Left forelimb (tissue), 1 donor: ENCODE data around the gene XYLT1.

Source experiments
- DNase-seq: peaks from one replicate; pipeline ENCODE4 v3.0.0-alpha.2; 2018; ENCODE audit warnings: low spot score

Gene XYLT1

DNA sequence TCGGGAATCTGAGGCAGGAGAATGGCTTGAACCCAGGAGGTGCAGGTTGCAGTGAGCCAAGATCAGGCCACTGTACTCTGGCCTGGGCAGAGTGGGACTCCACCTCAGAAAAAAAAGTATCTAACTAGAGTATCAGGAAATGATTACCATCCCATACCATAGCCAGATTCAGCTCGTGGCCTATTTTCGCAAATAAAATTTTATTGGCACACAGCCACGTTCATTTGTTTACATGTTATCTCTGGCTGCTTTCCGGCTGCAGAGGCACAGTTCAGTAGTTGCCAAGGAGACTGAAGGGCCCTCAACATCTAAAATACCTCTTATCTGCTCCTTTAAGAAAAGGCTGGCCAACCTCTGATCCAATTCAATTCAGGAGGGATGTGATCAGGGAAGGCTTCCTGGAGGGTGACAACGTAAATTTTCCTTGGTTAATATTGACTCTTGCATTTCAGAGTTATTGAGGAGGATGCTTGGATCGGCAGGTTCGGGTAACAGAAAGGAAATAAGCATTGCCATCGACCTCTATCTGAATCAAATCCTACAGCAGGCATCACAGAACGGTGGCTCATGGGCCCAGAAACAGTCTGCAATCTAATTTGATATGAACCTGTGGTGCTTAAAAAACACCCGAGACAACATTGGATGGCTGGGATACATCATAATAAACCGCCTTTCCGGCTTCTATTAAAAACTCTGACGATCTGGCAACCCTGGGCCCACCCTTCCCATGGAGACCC lies 73.8 kb downstream of the XYLT1 start:
- no peak for DNase-seq

DNA sequence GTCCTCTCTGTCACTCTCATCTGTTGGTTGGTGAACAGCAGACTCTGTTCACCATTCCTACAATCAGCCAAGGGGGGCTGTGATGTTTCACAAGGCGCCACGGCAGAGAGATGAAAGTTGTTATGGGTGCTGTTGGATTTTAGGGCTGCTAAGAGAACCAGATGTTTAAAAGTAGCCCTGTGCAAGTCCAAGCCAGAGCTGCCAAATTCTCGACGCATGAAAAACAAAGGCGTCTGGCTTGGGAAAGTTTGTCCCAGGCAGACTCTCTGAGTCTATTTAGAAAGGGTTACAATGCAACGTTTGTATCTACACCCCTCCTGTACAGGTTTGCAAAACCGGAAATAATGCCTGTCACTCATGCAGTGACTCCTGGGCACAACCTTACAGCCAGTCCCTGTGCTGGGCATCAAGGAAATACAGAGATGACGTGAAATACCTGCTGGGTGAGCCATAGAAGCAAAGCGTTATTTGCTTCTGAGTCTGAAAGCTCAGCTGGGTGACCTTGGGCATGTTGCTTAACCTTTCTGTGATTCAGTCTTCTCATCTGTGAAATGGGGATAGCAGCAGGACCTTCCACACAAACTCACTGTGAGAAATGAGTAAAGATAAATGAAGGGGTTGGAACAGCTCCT lies 74.8 kb downstream of the XYLT1 start:
- no peak for DNase-seq

DNA sequence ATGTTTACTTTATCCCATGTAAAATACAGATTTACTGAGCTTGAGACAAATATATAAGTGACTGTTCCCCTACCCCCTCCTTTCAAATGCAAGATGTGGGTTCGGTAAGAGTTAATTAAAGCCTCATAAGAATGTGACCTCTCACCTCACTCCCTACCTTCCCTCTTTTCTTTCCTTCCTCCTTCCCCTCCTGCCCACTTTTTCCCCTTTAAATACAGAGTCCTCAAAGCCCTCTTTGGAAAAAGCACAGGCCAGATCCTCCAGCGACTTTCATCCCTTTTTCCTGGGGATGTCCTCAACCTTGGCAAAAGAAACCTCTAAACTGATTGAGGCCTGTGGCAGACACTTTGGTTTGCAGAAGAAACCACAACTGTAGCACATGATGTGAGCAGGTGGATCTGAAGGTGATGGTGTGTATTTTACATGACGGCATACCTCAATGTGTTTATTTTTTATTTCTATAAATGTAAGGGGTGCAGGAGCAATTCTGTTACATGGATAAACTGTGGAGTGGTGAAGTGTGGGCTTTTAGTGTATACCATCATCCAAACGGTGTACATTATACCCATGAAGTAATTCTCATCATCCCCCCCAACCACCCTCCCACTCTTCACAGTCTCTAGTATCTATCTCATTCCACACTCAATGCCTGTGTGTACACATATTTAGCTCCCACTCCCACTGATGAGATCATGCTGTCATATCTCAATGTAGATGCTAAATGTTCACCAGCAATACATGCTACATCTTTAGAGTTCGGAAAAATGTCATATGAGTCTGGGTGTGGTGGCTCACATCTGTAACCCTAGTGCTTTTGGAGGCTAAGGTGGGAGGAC lies 77.7 kb downstream of the XYLT1 start:
- DNase-seq: no peak

- DNase-seq: no peak
These were observed 78.5 kb downstream of the XYLT1 start for GRCh38 chr16:17392127-17392856.

- no peak for DNase-seq
These were observed 79.0 kb downstream of the XYLT1 start for GRCh38 chr16:17391715-17392114.

GRCh38 chr16:17389384-17389783 lies 81.4 kb downstream of the XYLT1 start:
- no peak for DNase-seq

- no peak for DNase-seq
These were observed 83.5 kb downstream of the XYLT1 start for GRCh38 chr16:17387256-17387655.

DNA sequence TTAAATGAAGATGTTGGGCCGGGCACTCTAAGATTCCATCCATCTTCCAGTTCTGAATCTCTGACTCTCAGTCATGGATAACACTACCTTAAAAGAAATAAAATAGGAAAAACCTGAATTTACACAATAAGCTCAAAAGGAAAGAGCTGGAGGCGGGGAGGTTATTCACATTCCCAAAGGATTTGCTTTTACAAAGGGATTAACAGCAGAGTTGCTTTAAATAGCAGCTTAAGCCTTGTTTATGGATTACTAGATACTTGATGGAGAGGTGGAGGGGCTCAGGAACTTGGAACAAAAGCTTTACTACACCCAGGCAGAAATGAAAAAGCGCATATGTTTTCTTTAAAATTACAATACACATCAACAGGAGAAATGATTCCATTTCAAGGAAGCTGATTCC lies 84.5 kb downstream of the XYLT1 start:
- DNase-seq: no peak

GRCh38 chr16:17384471-17384870 lies 86.3 kb downstream of the XYLT1 start:
- no peak for DNase-seq

- DNase-seq: no peak
These were observed 87.6 kb downstream of the XYLT1 start for GRCh38 chr16:17382949-17383863.

DNA sequence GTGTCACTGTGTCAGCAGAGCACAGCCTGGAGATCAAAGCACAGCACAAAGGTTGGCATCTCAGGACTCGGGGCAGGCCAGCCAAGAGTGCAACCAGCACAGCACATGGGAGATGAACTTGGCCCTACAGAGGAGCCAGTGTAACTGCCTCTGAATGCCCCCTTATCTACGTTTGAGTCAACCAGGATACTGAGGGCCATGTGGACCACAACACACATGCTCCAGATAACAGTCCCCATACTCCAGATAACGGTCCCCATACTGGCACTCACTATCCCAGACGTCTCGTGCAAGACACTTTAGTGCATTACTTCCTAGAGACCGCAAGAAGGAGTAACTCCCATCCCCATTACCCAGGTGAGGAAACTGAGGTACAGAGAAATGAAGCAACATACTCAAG lies 88.2 kb downstream of the XYLT1 start:
- DNase-seq: no peak

- no peak for DNase-seq
These were observed 89.0 kb downstream of the XYLT1 start for GRCh38 chr16:17381784-17382183.

GRCh38 chr16:17380613-17381012 lies 90.1 kb downstream of the XYLT1 start:
- no peak for DNase-seq

DNA sequence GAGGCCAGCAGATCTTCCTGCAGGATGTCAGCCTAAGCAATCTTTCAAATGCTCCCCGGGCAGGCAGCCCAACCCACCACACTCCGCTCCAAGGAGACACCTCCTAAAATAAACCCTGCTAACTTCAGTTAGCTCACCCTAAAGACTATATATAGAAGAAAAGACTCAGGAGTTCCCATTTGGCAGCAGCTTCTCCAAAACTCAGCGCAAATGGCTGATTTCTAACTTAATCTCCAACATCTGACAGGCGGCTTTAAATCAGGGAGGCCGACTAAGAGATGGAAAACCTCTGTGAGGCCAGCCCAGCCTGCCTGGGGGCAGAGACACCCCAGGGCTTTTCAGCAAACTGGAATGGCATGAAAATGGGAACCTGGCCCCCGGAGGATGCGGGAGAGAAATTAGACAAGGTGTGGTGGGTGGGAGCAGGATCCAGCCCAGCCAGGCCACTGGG lies 91.6 kb downstream of the XYLT1 start:
- DNase-seq: peak; percentile 83

- no peak for DNase-seq
These were observed 93.1 kb downstream of the XYLT1 start for GRCh38 chr16:17377360-17378324.

GRCh38 chr16:17375461-17376304 lies 95.1 kb downstream of the XYLT1 start:
- no peak for DNase-seq

DNA sequence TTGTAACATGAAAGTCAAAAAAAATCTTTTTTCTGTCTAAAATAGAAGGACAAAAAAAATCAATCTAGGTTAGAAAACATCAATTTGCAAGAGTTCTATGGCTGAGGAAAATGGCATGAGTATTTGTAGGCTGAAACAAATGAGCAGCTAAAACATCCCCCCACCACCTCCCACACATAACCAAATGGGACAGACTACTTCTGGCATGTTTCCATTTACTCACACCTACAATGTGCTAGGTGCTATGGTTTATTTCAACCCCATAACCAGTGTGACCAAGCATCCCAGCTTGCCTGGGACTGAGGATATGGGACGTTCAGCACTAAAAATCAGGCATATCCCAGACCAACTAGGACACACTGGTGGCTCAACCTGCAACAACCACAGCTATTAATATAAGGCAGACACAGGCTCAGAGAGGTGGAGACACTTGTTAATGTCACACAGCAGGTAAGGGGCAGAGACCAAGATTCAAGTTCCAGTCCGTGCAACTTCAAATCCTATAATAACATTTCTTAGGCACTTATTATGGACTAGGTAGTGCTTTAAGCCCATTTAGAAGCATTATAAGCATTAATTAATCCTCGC lies 96.0 kb downstream of the XYLT1 start:
- DNase-seq: no peak

DNA sequence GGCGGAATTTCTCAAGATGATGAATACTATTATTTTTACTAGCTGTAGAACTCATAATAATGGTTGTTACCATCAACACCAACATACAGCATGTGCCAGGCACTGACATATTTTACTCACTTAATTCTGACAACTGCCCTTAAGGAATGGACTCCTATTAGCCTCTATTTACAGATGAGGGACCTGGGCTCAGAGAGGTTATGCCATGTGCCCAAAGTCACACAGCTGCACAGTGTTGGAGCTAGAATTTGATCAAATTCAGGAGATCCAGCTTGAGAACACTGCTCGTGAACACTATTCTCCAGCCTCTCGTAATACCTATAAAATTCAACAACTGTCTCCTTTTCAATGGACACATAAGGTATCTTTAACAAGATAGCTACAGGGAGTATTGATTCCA lies 97.2 kb downstream of the XYLT1 start:
- DNase-seq: no peak

DNA sequence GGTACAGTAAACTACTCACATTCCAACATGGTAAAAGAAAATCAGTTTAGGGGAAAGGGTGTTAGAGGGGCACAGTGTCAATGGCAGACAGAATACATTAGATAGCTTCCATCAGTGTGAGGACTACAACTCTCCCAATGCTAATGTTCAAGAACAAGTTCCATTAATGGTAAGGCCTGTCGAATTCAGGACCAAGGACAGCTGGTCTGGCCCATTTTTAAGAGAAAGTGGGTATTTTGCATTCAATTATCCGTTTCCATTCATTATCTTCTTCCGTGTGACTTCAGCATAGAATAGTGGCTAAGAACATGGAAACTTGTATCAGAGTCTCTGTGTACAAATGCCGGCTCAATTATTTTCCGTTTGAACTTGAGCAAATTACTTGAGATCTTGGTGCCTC lies 98.4 kb downstream of the XYLT1 start:
- DNase-seq: no peak
